Measurements from ENCODE around the gene CRIM1. TPM values are rescaled to one million over a fixed set of nuclear protein-coding genes. Genes with fewer than 3 reads are reported as not detected.

CRIM1 gene
- polyA plus RNA-seq, 4 donors = 0.89 to 26.2 (median 9.2) TPM

- H3K4me3 ChIP-seq (ENCODE audit: low read depth in 1 of 3, low read length in 3 of 3) = no peak overlapping the region
- FAIRE-seq (no peak), DNase-seq (no peak)
- no peaks in the 10 kb centered on the region for H3K4me1 ChIP-seq (ENCODE audit: control insufficient read depth in 3 of 3, insufficient read depth in 2 of 3, low read depth in 1 of 3, low read length in 2 of 3)
- no peaks in the 10 kb centered on the region for H3K27me3 ChIP-seq (ENCODE audit: control insufficient read depth in 3 of 3, insufficient read depth in 3 of 3, low read length in 3 of 3)
- H3K27ac ChIP-seq (ENCODE audit: low read depth in 1 of 3, low read length in 2 of 3) = no peak overlapping the region
- no peaks in the 10 kb centered on the region for H3K9me3 ChIP-seq (ENCODE audit: control insufficient read depth in 2 of 2, insufficient read depth in 1 of 2, low read depth in 1 of 2, low read length in 1 of 2)
- peaks cover 6 to 22% (median 11%) of the 10 kb centered on the region in 3 donors for H3K36me3 ChIP-seq (ENCODE audit: control insufficient read depth in 3 of 3, insufficient read depth in 2 of 3, low read depth in 1 of 3, low read length in 3 of 3)
- 96 to 100% (median 100%) methylated on average over 3 of the region's 3 CpGs for WGBS, 3 donors
Measured at GRCh38 chr2:36547906-36548305, 192.3 kb downstream of the CRIM1 start.

- Histone ChIP-seq H3K4me1 (ENCODE audit: control insufficient read depth in 3 of 3, insufficient read depth in 2 of 3, low read depth in 1 of 3, low read length in 2 of 3) (no peaks in the 10 kb centered on the region), H3K4me3 (ENCODE audit: low read depth in 1 of 3, low read length in 3 of 3) (no peak overlapping the region), H3K27me3 (ENCODE audit: control insufficient read depth in 3 of 3, insufficient read depth in 3 of 3, low read length in 3 of 3) (no peaks in the 10 kb centered on the region), H3K27ac (ENCODE audit: low read depth in 1 of 3, low read length in 2 of 3) (no peak overlapping the region), H3K36me3 (ENCODE audit: control insufficient read depth in 3 of 3, insufficient read depth in 2 of 3, low read depth in 1 of 3, low read length in 3 of 3) (peaks cover 4 to 25% (median 13%) of the 10 kb centered on the region in 3 donors), H3K9me3 (ENCODE audit: control insufficient read depth in 2 of 2, insufficient read depth in 1 of 2, low read depth in 1 of 2, low read length in 1 of 2) (no peaks in the 10 kb centered on the region)
- DNase-seq (no peak), FAIRE-seq (no peak)
- WGBS, 3 donors = 69 to 89% (median 85%) methylated on average over 7 of the region's 7 CpGs
Measured at GRCh38 chr2:36549165-36549574, 193.6 kb downstream of the CRIM1 start.

DNA sequence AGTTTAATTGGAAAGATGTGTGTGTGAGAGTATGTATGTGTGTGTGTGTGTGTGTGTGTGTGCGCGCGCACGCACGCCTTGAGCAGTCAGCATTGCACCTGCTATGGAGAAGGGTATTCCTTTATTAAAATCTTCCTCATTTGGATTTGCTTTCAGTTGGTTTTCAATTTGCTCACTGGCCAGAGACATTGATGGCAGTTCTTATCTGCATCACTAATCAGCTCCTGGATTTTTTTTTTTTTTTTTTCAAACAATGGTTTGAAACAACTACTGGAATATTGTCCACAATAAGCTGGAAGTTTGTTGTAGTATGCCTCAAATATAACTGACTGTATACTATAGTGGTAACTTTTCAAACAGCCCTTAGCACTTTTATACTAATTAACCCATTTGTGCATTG, 194.4 kb downstream of the CRIM1 start:
- no peaks in the 10 kb centered on the region for H3K27me3 ChIP-seq (ENCODE audit: control insufficient read depth in 3 of 3, insufficient read depth in 3 of 3, low read length in 3 of 3)
- FAIRE-seq = no peak

DNA sequence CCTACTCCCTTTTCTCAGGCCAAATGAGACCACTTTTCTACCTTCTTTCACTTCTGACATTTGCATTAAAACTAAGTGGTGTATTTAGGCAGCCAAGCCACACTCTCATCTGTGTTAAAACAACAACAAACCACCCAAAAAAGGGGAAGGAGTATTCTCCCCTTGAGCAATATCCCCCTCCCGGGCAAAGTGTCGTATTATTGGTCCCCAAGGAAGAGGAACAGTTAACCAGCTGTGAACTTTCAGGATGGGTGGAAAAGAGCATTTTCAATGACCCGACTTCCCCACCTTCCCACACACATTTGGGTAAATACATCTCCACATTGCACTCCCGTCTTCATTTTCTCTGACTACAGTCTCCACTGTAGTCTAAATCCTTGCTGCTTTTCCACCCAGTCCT, 198.1 kb downstream of the CRIM1 start:
- no peak overlapping the region for H3K4me3 ChIP-seq (ENCODE audit: low read depth in 1 of 3, low read length in 3 of 3)
- FAIRE-seq = no peak
- H3K9me3 ChIP-seq (ENCODE audit: control insufficient read depth in 2 of 2, insufficient read depth in 1 of 2, low read depth in 1 of 2, low read length in 1 of 2) = no peaks in the 10 kb centered on the region
- peaks cover 0 to 21% (median 12%) of the 10 kb centered on the region in 3 donors for H3K36me3 ChIP-seq (ENCODE audit: control insufficient read depth in 3 of 3, insufficient read depth in 2 of 3, low read depth in 1 of 3, low read length in 3 of 3)
- no peaks in the 10 kb centered on the region for H3K27me3 ChIP-seq (ENCODE audit: control insufficient read depth in 3 of 3, insufficient read depth in 3 of 3, low read length in 3 of 3)
- DNase-seq = no peak
- no peaks in the 10 kb centered on the region for H3K4me1 ChIP-seq (ENCODE audit: control insufficient read depth in 3 of 3, insufficient read depth in 2 of 3, low read depth in 1 of 3, low read length in 2 of 3)
- 72 to 86% (median 84%) methylated on average over 4 of the region's 4 CpGs for WGBS, 3 donors
- H3K27ac ChIP-seq (ENCODE audit: low read depth in 1 of 3, low read length in 2 of 3) = no peak overlapping the region

More for the DNA sequence above, 194.4 kb downstream of the CRIM1 start:
- Histone ChIP-seq H3K4me1 (ENCODE audit: control insufficient read depth in 3 of 3, insufficient read depth in 2 of 3, low read depth in 1 of 3, low read length in 2 of 3) (no peaks in the 10 kb centered on the region), H3K27ac (ENCODE audit: low read depth in 1 of 3, low read length in 2 of 3) (no peak overlapping the region), H3K9me3 (ENCODE audit: control insufficient read depth in 2 of 2, insufficient read depth in 1 of 2, low read depth in 1 of 2, low read length in 1 of 2) (no peaks in the 10 kb centered on the region), H3K36me3 (ENCODE audit: control insufficient read depth in 3 of 3, insufficient read depth in 2 of 3, low read depth in 1 of 3, low read length in 3 of 3) (peaks cover 2 to 25% (median 13%) of the 10 kb centered on the region in 3 donors), H3K4me3 (ENCODE audit: low read depth in 1 of 3, low read length in 3 of 3) (no peak overlapping the region)
- WGBS, 3 donors = 94 to 98% (median 98%) methylated on average over 5 of the region's 5 CpGs
- DNase-seq = no peak

DNA sequence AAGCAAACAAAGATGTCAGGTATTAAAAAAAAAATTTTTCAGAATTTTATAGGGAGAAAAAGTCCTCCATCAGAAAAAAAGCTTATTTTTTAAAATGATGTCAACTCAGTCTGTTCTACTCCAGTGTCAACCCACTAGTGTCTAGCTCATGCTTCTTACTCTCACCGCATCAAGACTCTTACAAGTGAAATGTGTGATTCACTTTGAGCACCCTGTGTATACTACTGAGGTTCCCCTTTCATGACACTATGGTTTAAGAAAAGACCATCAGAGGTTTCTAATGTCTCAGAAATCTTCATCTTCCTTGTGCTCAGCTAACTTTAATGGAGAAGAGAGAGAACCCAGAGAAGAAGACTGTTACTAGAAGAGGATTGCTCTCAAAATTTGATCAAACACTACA, 199.0 kb downstream of the CRIM1 start:
- H3K4me3 ChIP-seq (ENCODE audit: low read depth in 1 of 3, low read length in 3 of 3) = no peak overlapping the region
- peaks cover 0 to 18% (median 11%) of the 10 kb centered on the region in 3 donors for H3K36me3 ChIP-seq (ENCODE audit: control insufficient read depth in 3 of 3, insufficient read depth in 2 of 3, low read depth in 1 of 3, low read length in 3 of 3)
- 90 to 100% (median 93%) methylated on average over 1 of the region's 1 CpG for WGBS, 3 donors
- H3K4me1 ChIP-seq (ENCODE audit: control insufficient read depth in 3 of 3, insufficient read depth in 2 of 3, low read depth in 1 of 3, low read length in 2 of 3) = no peaks in the 10 kb centered on the region
- H3K27me3 ChIP-seq (ENCODE audit: control insufficient read depth in 3 of 3, insufficient read depth in 3 of 3, low read length in 3 of 3) = no peaks in the 10 kb centered on the region
- FAIRE-seq = no peak
- H3K27ac ChIP-seq (ENCODE audit: low read depth in 1 of 3, low read length in 2 of 3) = no peak overlapping the region
- DNase-seq = no peak
- no peaks in the 10 kb centered on the region for H3K9me3 ChIP-seq (ENCODE audit: control insufficient read depth in 2 of 2, insufficient read depth in 1 of 2, low read depth in 1 of 2, low read length in 1 of 2)

- Histone ChIP-seq H3K27me3 (ENCODE audit: control insufficient read depth in 3 of 3, insufficient read depth in 3 of 3, low read length in 3 of 3) (no peaks in the 10 kb centered on the region), H3K27ac (ENCODE audit: low read depth in 1 of 3, low read length in 2 of 3) (no peak overlapping the region), H3K4me1 (ENCODE audit: control insufficient read depth in 3 of 3, insufficient read depth in 2 of 3, low read depth in 1 of 3, low read length in 2 of 3) (no peaks in the 10 kb centered on the region), H3K9me3 (ENCODE audit: control insufficient read depth in 2 of 2, insufficient read depth in 1 of 2, low read depth in 1 of 2, low read length in 1 of 2) (no peaks in the 10 kb centered on the region), H3K4me3 (ENCODE audit: low read depth in 1 of 3, low read length in 3 of 3) (no peak overlapping the region), H3K36me3 (ENCODE audit: control insufficient read depth in 3 of 3, insufficient read depth in 2 of 3, low read depth in 1 of 3, low read length in 3 of 3) (peaks cover 0 to 20% (median 10%) of the 10 kb centered on the region in 3 donors)
- no peak for DNase-seq
- WGBS, 3 donors = 88 to 94% (median 91%) methylated on average over 3 of the region's 3 CpGs
- FAIRE-seq = no peak
Measured at GRCh38 chr2:36555789-36556188, 200.2 kb downstream of the CRIM1 start.

GRCh38 chr2:36556842-36557241, 201.3 kb downstream of the CRIM1 start:
- H3K36me3 ChIP-seq (ENCODE audit: control insufficient read depth in 3 of 3, insufficient read depth in 2 of 3, low read depth in 1 of 3, low read length in 3 of 3) = peaks cover 0 to 18% (median 10%) of the 10 kb centered on the region in 3 donors
- FAIRE-seq = no peak

GRCh38 chr2:36559221-36559942, 203.8 kb downstream of the CRIM1 start:
- Histone ChIP-seq H3K4me1 (ENCODE audit: control insufficient read depth in 3 of 3, insufficient read depth in 2 of 3, low read depth in 1 of 3, low read length in 2 of 3) (peaks cover 0 to 4% (median 0%) of the 10 kb centered on the region in 3 donors), H3K9me3 (ENCODE audit: control insufficient read depth in 2 of 2, insufficient read depth in 1 of 2, low read depth in 1 of 2, low read length in 1 of 2) (no peaks in the 10 kb centered on the region)

More at GRCh38 chr2:36556842-36557241, 201.3 kb downstream of the CRIM1 start:
- Histone ChIP-seq H3K4me3 (ENCODE audit: low read depth in 1 of 3, low read length in 3 of 3) (no peak overlapping the region), H3K4me1 (ENCODE audit: control insufficient read depth in 3 of 3, insufficient read depth in 2 of 3, low read depth in 1 of 3, low read length in 2 of 3) (peaks cover 0 to 4% (median 0%) of the 10 kb centered on the region in 3 donors), H3K27me3 (ENCODE audit: control insufficient read depth in 3 of 3, insufficient read depth in 3 of 3, low read length in 3 of 3) (no peaks in the 10 kb centered on the region), H3K27ac (ENCODE audit: low read depth in 1 of 3, low read length in 2 of 3) (no peak overlapping the region), H3K9me3 (ENCODE audit: control insufficient read depth in 2 of 2, insufficient read depth in 1 of 2, low read depth in 1 of 2, low read length in 1 of 2) (no peaks in the 10 kb centered on the region)
- no peak for DNase-seq
- WGBS, 3 donors = 78 to 100% (median 88%) methylated on average over 1 of the region's 1 CpG

More at GRCh38 chr2:36559221-36559942, 203.8 kb downstream of the CRIM1 start:
- 94 to 98% (median 97%) methylated on average over 11 of the region's 11 CpGs for WGBS, 3 donors
- Histone ChIP-seq H3K27ac (ENCODE audit: low read depth in 1 of 3, low read length in 2 of 3) (no peak overlapping the region), H3K4me3 (ENCODE audit: low read depth in 1 of 3, low read length in 3 of 3) (no peak overlapping the region), H3K27me3 (ENCODE audit: control insufficient read depth in 3 of 3, insufficient read depth in 3 of 3, low read length in 3 of 3) (no peaks in the 10 kb centered on the region), H3K36me3 (ENCODE audit: control insufficient read depth in 3 of 3, insufficient read depth in 2 of 3, low read depth in 1 of 3, low read length in 3 of 3) (peaks cover 0 to 15% (median 10%) of the 10 kb centered on the region in 3 donors)
- FAIRE-seq = no peak
- DNase-seq = no peak
